Right atrium auricular region (tissue), 2 donors: ENCODE data around the gene INS. TPM values are rescaled to one million over a fixed set of nuclear protein-coding genes. Genes with fewer than 3 reads are reported as not detected.

Experiments used
- DNase-seq: peaks from one replicate; pipeline ENCODE4 v3.0.0-alpha.2; 2019; ENCODE audit warnings: low spot score
- H3K27ac ChIP-seq, 2 donors: fragments of 200-600 bp; sonication (generic); 1 replicate in 1 of 2; 2 replicates in 1 of 2; pipeline ENCODE4 v1.5.1; 2016 to 2019
- H3K27me3 ChIP-seq, 2 donors: fragments of 200-600 bp; sonication (generic); one replicate each; pipeline versions ENCODE4 v1.5.1 to v1.6.0; 2017 to 2019
- H3K36me3 ChIP-seq: fragments of 200-600 bp; sonication (generic); one replicate; pipeline ENCODE4 v1.5.1; 2016
- H3K4me1 ChIP-seq, 2 donors: fragments of 200-600 bp; sonication (generic); one replicate each; pipeline versions ENCODE4 v1.5.1 to v1.6.0; 2017 to 2019
- H3K4me3 ChIP-seq, 2 donors: fragments of 200-600 bp; sonication (generic); 1 replicate in 1 of 2; 2 replicates in 1 of 2; pipeline ENCODE4 v1.5.1; 2017 to 2019; ENCODE audit warnings: mild to moderate bottlenecking in 1 of 2, moderate library complexity in 1 of 2
- H3K9me3 ChIP-seq, 2 donors: fragments of 200-600 bp; sonication (generic); one replicate each; pipeline ENCODE4 v1.5.1; 2019
- total RNA-seq, 2 donors: library from RNA; depleted of rRNA; stranded (reverse); fragments of >200 nt; gene quantifications; one replicate each; pipeline ENCODE4 v1.1.0, GENCODE V29; 2016
- TF ChIP-seq, protein P1 (sequence below), 2 donors: fragments of 200-600 bp; sonication (generic); IDR thresholded peaks; one replicate each; pipeline ENCODE4 v1.5.1; 2019; ENCODE audit warnings: antibody characterized with exemption in 2 of 2

Gene INS
- total RNA-seq, 2 donors from 2014 or later = not detected

DNA sequence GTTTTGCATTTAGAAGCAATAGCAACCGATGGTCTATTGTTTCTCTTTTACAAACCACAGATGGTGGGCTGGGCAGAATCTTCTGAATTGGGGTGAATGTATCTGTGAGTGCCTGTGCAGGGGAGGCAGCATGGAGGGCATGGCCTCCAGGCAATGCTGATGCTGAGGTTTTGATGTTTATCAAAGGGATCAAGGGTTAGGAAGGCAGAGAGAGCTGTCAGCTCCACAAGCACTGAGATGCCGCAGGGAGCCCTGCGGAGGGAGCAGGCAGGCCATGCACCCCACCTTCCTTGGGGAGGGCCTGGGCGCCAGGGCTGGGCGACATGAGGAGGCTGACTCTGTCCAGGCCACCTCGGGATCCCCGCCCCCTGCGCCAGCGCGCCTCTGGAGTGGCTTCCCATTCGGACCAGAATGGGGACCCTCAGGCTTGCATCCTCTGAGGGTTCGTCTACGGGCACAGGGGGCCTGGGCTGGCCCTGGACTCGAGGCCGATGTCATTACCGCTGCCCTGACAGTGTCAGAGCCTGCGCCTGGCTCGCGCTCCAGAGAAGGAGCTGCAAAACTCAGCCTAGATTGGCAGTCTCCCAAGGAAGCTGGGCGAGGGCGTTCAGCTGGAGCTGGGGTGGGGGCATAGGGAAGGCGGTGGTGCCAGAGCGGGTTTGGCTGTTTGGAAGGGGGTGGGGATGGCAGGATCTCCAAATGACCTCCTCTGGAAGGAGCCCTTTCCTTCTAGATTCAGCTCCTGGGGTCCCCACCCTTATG, 24.5 kb upstream of the INS start:
- Histone ChIP-seq H3K27me3 (no peaks in the 10 kb centered on the region), H3K27ac (no peak overlapping the region), H3K36me3 (no peaks in the 10 kb centered on the region), H3K4me1 (no peaks in the 10 kb centered on the region), H3K4me3 (no peak overlapping the region), H3K9me3 (no peaks in the 10 kb centered on the region)
- DNase-seq = no peak
- TF ChIP-seq, protein P1, sequence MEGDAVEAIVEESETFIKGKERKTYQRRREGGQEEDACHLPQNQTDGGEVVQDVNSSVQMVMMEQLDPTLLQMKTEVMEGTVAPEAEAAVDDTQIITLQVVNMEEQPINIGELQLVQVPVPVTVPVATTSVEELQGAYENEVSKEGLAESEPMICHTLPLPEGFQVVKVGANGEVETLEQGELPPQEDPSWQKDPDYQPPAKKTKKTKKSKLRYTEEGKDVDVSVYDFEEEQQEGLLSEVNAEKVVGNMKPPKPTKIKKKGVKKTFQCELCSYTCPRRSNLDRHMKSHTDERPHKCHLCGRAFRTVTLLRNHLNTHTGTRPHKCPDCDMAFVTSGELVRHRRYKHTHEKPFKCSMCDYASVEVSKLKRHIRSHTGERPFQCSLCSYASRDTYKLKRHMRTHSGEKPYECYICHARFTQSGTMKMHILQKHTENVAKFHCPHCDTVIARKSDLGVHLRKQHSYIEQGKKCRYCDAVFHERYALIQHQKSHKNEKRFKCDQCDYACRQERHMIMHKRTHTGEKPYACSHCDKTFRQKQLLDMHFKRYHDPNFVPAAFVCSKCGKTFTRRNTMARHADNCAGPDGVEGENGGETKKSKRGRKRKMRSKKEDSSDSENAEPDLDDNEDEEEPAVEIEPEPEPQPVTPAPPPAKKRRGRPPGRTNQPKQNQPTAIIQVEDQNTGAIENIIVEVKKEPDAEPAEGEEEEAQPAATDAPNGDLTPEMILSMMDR (IDR thresholded peaks at IDR 0.05) = no peak

DNA sequence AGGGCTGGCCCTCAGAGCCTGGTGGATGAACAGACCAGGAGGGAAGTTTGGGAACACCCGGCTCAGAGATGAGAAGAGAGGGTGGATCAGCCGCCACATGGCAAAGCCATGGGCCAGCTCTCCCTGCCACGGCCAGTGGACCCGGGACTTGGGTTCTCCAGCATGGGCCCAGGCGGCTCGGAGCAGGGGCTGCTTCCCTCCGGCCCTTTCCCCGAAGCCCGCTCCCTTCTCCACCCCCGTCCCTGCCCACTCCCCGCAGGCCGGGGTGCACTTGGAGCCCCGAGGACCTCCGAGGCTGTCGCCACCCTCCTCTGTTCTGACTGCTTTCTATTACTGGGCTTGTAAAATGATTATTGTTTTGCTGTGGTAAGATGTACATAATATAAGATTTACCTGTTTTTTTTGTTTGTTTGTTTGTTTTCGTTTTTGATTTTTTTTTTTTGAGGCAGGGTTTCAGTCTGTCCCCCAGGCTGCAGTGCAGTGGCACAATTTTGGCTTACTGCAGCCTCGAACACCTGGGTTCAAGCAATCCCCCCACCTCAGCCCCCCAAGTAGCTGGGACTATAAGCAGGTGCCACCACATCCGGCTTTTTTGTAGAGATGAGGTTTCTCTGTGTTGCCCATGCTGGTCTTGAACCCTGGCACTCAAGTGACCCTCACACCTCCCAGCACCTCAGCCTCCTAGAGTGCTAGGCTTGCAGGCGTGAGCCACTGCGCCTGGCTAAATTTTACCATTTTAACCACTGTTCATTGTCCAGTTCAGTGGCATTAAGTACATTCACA, 21.9 kb upstream of the INS start:
- H3K4me1 ChIP-seq = no peaks in the 10 kb centered on the region
- no peak overlapping the region for H3K27ac ChIP-seq
- H3K4me3 ChIP-seq = no peak overlapping the region
- no peaks in the 10 kb centered on the region for H3K27me3 ChIP-seq
- no peak for DNase-seq
- H3K9me3 ChIP-seq = no peaks in the 10 kb centered on the region
- TF ChIP-seq, protein P1 (IDR thresholded peaks at IDR 0.05) = no peak
- no peaks in the 10 kb centered on the region for H3K36me3 ChIP-seq

DNA sequence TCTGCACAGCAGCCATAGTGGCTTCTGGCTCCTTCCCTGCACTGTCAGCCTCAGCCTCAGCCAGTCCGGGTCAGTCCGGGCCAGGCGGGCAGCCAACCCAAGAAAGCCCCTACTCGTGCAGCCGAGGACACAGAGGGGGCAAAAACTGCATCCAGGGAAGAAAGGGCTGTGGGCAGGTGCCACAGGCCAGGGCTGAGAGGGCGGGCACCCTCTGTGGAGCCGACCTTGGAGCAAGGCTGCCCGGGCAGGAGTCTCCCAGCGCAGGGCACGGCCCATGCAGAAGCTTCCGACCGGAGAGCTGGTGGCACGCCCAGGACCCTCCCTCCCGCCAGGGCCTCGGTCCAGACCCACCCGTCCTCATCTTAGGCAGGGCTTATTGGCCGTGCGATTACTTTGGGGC, 21.1 kb upstream of the INS start:
- H3K27me3 ChIP-seq = no peaks in the 10 kb centered on the region

DNA sequence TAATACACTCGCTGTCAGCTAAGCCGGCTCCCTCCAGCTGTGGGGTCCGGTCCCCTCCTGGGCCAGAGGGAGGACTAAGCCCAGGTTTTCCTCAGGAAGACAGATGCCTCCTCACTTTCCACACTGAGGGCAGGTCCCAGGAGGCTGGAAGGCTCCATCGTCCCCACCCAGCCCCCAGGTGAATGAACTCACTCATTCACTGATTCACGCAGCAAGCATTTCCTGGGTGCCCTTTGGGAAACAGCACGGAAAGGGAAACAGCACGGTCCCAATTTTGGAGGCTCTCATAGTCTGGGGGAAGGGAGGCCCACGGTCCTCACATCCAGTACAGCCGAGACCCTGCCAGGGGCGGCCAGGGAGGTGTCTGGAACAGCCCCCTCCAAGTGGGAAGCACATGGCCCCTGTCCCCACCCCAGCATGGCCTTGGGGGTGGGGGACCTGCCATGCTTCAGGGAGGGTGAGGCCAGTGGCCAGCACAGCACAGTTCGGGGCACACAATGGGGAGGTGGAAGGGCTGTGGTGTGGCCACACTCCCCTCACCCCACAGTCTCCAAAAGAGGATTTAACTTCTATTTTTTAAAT, 19.9 kb upstream of the INS start:
- TF ChIP-seq, protein P1 (IDR thresholded peaks at IDR 0.05) = no peak
- H3K9me3 ChIP-seq = no peaks in the 10 kb centered on the region
- no peak for DNase-seq
- H3K27ac ChIP-seq = no peak overlapping the region
- H3K4me1 ChIP-seq = no peaks in the 10 kb centered on the region
- no peaks in the 10 kb centered on the region for H3K36me3 ChIP-seq
- H3K4me3 ChIP-seq = no peak overlapping the region
- H3K27me3 ChIP-seq = no peaks in the 10 kb centered on the region

More for the DNA sequence above, 21.1 kb upstream of the INS start:
- H3K4me3 ChIP-seq = no peak overlapping the region
- no peak overlapping the region for H3K27ac ChIP-seq
- no peak for DNase-seq
- no peaks in the 10 kb centered on the region for H3K9me3 ChIP-seq
- no peaks in the 10 kb centered on the region for H3K36me3 ChIP-seq
- TF ChIP-seq, protein P1 (IDR thresholded peaks at IDR 0.05) = no peak
- no peaks in the 10 kb centered on the region for H3K4me1 ChIP-seq

DNA sequence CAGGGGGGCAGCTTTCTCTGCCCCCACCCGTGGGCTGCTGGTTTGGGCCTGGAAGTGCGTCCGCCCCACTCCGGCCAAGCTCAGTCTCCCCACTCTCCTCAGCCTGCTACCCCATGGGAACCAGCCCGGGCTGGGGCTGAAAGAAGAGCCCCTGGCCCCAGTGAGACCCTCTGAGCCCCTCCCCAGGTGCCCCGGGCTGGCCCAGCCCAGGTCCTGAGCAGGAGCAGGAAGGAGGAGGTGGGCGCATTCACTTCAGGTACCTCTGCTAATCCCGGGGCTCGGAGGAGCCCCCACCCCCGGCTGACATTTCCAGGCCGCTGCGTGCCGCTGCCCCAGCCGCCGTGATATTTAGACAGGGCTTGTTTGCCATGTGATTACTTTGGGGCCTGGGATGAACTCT, 19.3 kb upstream of the INS start:
- TF ChIP-seq, protein P1 (IDR thresholded peaks at IDR 0.05) = no peak
- Histone ChIP-seq H3K9me3 (no peaks in the 10 kb centered on the region), H3K4me3 (no peak overlapping the region), H3K27ac (no peak overlapping the region), H3K4me1 (no peaks in the 10 kb centered on the region), H3K27me3 (no peaks in the 10 kb centered on the region), H3K36me3 (no peaks in the 10 kb centered on the region)
- DNase-seq = no peak
